ENCODE measurements around the gene OVCH1.
"Not testable (repeated sequence)": the region's sequence is repeated elsewhere in the genome, so short reads cannot be mapped to it uniquely, and the experiment has no call there.

Gene OVCH1

DNA sequence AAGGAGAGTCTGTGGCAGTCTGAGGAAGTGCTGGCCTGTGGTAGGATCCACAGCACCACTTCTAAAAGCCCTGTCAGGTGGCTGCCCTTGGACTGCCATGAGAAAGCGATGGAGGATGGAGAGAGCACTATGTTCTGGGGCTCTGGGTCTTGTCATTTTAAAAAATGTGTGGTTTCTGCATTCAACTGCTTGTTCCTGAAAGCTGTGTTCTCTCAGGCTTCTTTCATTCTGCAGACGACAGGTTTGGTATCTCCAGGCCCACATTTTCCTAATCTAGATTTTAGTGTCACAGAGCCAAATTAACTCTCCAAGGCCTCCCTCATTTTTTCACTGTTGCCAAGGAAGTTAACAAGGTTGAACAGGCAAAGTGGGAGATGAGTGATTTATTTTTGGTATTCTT lies 10.5 kb downstream of the OVCH1 start:
- no peak for DNase-seq

DNA sequence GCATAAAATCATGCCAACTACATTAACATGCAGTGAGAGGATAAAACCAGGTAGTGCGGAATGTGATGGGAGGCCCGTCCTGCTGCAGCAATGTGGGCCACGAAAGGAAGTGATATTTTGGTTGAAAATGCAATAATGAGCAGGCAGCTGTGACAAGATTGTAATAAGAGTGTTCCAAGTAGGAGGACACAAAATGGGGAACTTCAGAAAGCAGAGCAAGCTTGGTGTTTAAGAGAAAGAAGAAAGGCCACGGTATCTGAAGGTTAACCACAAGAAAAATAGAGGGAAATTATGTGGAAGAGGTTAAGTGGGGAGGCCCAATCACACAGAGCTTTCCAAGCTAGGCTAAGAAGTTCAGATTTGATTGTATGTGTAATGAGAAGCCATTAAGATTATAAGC lies 34.3 kb downstream of the OVCH1 start:
- DNase-seq = no peak

DNA sequence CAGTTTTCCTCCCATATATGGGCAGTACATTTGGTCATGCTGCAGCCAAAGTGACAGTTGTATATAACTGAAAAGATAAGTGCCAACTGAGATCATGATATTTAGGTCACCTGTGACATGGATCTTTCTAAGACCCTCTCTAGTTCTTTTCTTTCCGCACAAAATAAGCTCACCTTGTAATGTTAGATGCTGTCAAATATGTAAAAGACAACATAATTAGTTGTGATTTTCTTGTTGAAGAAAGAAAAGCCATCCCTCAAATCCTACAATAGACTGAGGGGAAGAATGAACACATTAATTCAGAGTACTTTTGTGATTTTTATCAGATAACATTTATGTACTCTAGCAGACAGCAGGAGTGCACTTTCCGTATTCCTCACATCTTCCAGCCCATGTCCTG lies 37.4 kb downstream of the OVCH1 start:
- no peak for DNase-seq

DNA sequence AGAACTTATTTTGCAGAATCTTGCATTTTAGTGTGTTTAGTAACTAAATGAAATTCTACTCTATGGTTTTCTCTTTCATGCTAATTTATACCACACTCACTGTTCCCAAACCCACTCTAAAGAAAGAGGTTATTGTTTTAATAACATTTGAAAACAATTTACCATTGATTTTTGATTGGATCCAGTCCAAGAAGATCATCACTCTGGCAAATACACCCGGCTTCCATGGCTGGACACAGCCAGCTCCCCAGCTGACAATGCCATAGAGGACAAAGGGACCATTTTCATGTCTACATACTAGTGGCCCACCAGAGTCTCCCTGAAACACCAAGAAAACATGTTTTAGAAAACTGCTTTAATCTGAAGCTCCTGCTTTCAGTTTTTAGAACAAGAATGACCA lies 42.4 kb downstream of the OVCH1 start:
- DNase-seq = no peak

DNA sequence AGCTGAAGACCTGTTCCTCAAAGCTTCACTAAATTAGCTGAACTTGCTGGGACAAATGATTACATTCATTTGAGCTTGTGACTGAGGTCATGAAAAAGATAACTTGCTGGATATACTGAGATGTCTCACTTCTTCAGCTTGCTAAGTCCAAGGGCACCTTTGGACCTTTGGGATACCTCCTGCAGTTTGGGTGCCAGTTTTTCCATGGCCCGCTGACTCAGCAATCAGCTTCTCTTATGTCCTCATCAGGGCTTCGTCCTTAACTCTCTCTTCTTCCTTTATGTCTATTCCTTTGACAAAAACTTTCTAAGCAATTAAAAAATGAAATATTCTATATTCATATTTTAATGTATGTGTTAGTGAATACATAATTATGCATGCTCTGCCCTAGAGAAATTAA lies 45.6 kb downstream of the OVCH1 start:
- no peak for DNase-seq

DNA sequence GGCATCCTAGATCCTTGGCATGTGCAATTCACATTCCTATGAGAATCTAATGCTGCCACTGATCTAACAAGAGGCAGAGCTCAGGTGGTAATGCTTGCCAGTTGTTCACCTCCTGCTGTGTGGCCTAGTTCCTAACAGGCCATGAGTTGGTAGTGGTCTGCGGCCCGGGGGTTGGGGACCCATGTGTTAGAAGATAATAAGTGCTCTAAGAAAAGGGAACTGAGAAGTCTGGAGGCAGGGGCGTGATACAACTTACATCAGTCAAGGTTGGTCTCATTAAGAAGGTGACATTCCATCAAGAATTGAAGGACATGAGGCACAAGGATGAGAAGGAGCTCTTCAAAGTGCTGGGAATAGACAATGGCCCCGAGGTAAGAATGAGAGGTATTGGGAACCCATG lies 49.3 kb downstream of the OVCH1 start:
- DNase-seq = no peak

DNA sequence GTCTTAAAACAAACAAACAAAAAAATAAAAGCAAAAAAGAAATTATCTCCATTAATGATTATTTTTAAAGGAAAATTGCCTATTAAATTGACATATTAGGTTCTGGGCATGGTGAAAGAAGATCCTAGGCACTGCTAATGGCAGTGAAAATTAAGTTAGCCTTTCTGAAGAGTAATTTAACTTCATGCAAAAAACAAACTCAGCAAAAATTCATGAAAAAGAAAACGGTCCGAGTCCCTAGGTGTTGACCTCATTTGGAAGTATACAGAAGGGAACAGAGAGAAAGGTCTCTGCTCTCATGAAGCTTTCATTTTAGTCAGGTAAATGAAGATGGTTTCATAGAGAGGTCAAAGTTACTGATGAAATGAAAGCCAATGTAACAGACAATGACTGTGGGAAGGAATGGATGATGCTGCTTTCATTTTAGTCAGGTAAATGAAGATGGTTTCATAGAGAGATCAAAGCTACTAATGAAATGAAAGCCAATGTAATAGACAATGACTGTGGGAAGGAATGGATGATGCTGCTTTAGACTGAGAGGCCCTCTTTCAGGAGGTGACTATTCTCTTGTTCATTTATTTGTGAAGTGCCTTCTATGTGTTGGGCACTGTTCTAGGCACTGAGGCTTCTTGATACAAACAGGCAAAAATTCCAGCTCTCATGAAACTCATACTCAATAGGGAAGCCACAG lies 50.1 kb downstream of the OVCH1 start:
- no peak for DNase-seq

DNA sequence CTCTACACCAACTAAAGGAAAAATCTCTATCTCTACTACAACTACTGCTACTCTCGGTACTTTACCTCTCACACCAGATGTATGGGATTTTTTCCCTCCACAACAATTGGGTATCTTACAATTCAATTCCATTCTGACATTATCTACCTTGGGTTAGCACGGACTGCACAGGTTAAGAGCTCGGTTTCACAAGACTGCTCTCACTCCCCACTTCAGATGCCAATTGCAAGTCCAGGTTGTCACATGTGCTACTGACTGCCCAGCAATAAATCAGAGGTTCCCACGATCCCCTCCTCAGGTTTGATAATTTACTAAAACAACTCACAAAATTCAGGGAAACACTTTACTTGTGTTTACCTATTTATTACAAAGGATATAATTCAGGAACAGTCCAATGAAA lies 58.0 kb downstream of the OVCH1 start:
- DNase-seq = no peak

DNA sequence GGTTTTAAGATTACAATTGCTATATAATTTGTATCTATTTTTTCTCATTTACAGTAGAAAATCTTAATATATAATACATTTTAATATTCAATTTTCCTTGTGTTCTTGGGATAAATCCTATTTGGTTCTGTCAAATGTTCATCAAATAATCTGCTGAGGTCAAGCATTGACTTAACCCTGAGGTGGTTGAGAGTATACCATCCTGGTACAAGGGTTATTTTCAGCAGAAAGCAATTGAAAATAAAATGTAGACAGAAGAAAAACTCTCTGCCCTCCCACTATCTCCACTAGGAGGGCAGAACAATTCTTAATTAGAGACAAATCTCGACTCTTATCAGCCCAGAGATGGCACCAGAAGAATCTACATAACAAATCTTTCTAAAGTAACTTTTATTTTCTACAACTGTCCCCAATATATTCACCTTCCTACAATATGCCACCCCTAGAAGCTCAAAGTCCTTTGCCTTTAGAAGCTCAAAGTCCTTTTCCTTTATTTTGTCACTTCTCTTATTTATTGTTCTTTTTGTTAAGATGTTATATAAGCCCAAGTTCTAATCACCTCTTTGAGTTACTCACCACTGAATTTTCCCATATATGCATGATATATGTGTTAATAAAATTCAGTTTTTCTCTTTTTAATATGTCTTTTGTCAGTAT lies 58.6 kb downstream of the OVCH1 start:
- no peak for DNase-seq

DNA sequence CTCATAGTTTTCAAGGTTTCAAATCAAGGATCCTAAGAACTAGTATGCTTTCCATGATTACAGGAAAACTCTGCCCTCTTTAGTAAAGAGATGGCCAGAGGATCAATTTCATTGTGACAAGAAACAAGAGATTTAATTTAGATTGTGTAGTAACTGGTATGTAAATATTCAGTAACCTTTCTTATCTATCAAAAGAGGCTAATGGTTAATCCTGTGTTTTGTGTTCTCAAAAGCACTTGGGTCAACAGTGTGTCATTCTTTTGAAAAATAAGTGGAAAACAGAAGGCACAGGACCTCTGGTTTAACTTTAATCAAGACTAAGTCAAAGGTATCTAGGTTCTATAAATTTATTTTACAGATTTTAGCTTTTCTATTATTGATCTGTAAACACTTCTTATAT lies 59.9 kb downstream of the OVCH1 start:
- no peak for DNase-seq

DNA sequence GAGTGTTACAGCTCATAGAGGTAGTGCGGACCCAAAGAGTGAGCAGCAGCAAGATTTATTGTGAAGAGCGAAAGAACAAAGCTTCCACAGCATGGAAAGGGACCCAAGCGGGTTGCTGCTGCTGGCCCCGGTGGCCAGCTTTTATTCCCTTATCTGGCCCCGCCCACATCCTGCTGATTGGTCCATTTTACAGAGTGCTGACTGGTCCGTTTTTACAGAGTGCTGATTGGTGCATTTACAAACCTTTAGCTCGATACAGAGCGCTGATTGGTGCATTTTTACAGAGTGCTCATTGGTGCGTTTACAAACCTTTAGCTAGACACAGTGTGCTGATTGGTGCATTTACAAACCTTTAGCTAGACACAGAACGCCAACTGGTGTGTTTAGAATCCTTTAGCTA lies 60.7 kb downstream of the OVCH1 start:
- not testable (repeated sequence) for DNase-seq

DNA sequence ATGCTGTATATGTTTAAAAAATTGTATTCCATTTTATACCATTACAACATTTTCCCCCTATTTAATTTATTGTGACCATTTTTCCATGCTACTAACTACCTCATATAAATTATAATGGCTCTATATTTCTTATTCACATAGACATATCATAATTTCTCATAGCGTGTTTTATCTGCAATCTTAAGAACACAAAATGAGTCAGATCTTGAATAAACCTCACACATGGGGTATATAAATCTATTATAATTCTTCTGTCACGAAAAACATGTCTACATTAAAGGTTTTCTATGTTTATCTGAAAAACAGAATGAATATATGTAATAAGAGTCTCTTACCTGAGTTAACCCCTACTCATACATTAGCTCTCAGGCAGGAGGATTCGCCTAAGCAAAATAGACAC lies 66.0 kb downstream of the OVCH1 start:
- no peak for DNase-seq

DNA sequence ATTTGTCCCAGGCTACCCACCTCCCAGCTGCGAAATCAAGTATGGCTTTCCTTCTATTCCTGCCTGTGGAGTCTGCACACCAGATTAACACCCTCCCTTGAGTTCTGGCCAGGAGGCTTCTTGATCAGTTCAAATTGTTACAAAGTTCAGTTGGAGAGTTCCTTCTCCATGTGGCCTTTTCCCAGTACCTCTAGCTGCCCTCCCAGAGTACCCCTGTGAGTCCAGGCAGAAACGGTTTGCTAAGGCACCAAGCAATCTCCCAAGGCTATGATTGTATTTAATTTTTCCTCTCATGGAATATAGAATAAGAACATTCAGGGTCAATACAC lies 66.8 kb downstream of the OVCH1 start:
- no peak for DNase-seq

DNA sequence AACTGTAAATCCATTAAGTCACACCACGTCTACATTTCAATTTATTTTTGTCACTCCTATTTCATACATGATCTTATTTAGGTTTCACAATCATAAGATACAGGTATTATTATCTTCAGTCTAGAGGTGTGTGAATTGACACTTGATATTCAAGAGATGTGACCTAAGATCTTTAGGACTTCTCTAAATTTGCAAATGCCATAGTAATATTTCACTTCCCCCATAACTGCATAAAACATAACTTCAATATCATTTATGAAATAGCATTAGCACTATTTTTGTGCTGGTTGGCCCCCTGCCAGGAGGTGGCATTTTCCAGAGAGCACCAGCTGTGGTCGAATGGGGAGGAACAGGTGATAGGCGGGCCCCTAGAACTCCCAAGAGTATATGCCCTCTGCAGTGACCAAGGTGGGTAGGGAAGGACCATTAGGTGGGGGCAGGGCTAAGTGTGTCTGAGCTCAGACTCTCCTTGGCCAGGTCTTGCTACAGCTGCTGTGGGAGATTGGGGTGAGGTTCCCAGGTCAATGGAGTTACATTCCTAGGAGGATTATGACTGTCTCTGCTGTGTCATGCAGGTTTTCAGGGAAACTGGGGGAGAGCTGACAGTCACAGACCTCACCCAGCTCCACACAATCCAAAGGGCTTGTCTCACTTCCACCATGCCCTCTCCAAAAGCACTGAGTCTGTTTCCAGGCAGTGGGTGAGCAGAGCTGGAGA lies 67.3 kb downstream of the OVCH1 start:
- DNase-seq = no peak

DNA sequence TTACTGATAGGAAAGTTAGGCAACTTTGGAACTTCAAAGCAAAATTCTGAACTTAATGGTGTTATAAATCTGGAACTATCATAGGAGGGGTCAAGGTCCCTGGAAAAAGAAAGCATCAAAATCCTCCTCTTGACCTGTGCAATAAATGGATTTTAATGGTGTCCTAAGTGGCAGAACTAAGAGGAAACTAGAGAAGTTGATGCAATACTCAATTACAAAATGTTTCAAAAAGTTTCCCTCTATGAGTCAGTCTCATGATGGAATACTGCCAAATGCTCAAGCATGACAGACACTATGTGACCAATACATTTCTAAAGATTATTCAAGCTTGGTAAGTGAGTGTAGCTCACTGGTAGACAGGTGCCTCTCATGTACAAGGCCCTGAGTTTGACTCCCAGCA lies 68.9 kb downstream of the OVCH1 start:
- peak; percentile 6 for DNase-seq

DNA sequence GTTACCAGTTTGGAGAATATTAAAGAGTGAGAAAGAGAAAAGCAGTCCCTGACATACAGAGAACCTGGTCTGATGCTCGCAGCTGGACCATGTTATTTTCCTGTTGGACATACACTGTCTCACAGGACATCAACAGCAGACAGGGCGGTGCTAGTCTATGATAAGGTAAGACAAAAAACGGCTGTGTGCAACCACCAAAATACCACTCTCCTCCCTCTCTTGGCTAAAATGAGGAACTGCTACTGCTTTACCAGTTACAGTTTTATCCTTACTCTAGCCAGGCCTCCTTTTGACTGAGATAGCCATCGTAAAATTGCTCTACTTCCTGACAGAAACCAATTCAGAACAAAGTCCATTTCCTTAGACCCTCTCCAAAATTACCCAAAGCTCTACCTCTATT lies 69.5 kb downstream of the OVCH1 start:
- DNase-seq = peak; percentile 37

DNA sequence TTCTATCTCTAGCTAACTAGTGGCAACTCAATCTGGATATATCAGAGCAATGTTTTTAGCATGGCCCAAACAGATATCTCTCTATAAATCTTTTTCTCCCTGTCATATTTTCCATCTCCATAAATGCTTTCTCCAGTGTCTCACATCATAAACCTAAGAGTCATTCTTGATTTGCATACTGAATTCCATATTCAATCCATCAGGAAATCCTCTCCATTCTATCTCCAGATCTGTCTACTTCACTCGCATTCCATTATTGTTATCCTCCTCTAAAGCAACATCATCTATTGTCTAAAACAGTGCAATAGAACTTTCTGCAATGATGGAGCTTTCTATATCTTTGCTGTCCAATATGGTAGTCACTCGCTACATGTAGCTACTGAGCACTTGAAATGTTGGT lies 71.0 kb downstream of the OVCH1 start:
- no peak for DNase-seq

DNA sequence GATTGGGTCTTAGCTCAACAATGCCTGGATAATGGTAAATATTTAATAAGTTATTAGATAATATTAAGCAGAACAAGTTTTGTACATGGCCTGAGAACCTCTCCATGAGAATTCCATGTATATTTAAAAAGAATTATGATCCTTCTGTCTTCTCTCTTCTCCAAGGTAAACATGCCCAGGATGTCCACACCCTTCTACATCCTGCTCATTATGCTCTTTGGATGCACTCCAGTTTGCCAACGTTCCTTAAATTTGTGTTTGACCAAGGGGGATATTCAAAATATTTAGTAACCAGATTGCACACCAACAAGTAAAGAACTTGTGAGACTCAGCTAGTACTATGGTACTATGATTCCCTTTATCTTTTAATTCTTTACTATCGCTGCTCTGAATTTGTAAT lies 71.8 kb downstream of the OVCH1 start:
- DNase-seq = no peak

DNA sequence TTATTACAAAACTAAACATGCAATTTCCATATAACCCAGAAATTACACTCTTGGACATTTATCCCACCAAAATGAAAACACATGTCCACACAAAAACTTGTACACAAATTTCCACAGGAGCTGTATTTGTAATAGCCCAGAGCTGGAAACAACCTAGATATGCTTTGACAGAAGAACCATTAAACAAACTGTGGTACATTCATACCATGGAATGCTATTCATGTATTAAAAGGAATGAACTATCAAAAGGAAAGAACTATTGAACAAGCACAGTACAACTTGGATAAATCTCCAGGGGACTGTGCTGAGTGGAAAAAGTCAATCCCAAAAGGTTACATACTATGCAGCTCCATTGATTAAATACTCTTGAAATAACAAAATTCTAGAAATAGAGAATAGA lies 80.7 kb downstream of the OVCH1 start:
- DNase-seq = no peak

DNA sequence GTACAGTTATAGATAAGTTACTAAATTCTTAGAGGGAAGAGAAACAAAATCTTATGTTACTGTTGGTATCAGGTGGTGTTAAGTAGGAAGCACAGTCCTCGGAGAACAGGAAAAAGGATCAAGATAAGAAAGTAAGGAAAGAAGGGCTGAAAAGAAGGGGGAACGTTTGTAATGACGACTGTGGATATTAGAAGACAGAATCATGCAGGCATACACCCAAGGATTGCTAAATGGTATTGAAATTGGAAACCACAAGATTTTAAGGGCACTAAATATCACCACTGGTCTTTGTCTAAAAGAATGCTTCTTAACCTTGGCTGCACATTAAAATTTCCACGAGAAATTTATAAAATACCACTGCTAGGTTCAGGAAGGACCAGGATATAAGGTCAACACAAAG lies 82.4 kb downstream of the OVCH1 start:
- DNase-seq = no peak

DNA sequence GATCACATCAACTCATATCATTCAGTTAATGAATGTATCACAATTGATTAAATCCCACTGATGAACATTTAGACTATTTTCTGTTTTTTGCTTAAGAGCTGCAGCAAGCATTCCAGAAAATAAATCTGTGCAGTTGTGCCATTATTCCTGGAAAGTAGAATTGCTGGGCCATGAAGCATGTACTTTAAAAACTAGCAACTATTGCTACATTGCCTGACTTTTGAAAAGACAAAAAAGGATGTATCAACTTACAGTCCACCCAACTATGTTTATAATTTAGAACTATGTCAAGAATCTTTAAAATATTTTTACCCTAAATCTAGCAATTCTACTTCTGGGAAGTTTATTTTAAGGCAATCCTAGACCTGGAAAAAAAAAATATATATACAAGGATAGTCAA lies 83.1 kb downstream of the OVCH1 start:
- DNase-seq = no peak

DNA sequence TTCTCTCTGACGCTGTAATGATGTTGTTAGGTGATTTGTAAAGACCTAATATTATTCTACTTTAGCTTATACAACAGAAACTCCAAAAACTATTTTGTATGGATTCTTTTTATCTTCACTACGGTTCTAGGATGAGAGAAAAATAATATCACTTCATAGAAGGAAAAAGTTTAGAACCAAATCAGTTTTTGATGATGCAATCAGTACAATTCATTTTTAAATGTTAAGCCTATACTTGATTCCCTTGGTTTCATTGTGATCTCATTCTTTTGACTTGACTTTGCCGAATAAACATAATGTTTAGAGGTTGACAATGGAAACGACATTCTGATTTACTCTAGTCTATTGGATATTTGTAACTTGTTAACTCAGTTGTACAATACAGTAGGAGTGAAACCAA lies 91.9 kb downstream of the OVCH1 start:
- DNase-seq = no peak

DNA sequence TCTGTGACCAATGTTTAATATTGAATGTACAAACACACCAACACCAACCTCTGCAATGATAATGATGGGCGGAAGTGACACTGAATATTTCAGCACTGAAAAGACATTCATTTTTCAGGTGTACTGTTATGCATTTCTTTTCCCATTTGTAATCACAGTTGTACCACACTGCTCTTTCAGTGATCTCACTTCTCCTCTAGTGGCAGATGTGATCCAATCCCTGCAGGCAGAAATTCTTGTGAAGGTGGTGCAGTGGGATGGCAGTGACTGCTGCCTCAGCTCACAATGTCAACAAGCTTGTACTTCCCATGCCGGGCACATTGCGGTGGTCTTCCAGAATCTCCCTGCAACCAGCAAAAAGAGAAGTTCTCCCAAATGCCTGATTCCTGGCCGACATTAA lies 93.5 kb downstream of the OVCH1 start:
- DNase-seq = no peak

DNA sequence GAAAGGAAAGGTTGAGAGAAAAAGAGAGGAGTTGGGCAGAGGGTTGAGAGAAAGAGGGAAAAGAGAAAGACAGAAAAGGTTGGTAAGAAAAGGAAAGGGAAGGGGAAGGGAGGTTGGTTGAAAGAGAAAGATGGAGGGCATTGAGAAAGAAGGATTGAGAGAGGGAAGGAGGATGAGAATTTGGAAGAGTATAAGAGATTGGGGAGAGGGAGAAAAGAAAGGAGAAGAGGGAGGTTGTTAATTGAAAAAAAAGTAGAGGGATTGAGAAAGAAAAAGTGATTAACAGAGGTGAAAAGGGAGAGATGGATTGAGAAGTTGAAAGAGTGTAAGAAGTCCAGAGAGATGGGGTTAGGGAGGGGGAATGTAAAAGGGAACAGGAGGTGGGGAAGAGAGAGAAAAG lies 95.0 kb downstream of the OVCH1 start:
- no peak for DNase-seq

DNA sequence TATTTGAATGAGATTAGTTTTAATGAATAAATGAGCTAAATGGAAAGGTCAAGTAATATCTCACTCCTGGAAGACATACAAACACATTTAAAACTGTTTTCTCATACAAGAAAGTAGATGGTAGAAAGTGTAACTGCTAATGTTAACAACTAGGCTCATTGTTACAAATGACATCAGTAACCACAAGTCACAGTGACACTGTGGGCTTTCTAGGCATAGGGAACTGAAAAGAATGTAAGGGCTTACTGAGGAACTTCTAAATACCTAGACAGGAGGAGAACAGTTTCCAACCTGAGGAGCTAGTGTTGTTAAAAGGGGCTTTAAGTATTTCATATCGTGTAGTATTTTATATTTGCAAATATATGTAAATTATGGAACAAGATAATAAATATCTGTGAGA lies 99.0 kb downstream of the OVCH1 start:
- DNase-seq = no peak
